Cortex of kidney (tissue), 1 donor: ENCODE results near the gene MRPL34.
"Not testable (repeated sequence)": the region's sequence is repeated elsewhere in the genome, so short reads cannot be mapped to it uniquely, and the experiment has no call there.

Experiments
- DNase-seq: peaks from one replicate; lab custom pipeline; 2025; lab: John Stamatoyannopoulos, UW

The MRPL34 gene

GRCh38 chr19:17285415-17286135, 20.1 kb upstream of the MRPL34 start:
- no peak for DNase-seq

GRCh38 chr19:17286263-17286662, 19.4 kb upstream of the MRPL34 start:
- DNase-seq: no peak

- DNase-seq: no peak
Observed at GRCh38 chr19:17286752-17287151, 18.9 kb upstream of the MRPL34 start.

GRCh38 chr19:17289489-17289888, 16.2 kb upstream of the MRPL34 start:
- no peak for DNase-seq

GRCh38 chr19:17292301-17293074, 13.2 kb upstream of the MRPL34 start:
- DNase-seq: no peak

- DNase-seq: no peak
Observed at GRCh38 chr19:17293605-17294004, 12.1 kb upstream of the MRPL34 start.

GRCh38 chr19:17294051-17294891, 11.4 kb upstream of the MRPL34 start:
- DNase-seq: no peak

- DNase-seq: not testable (repeated sequence)
Observed at GRCh38 chr19:17295551-17295950, 10.1 kb upstream of the MRPL34 start.

- no peak for DNase-seq
Observed at GRCh38 chr19:17296273-17296672, 9.4 kb upstream of the MRPL34 start.

- DNase-seq: no peak
Observed at GRCh38 chr19:17296976-17297375, 8.7 kb upstream of the MRPL34 start.

- no peak for DNase-seq
Observed at GRCh38 chr19:17300992-17301619, 4.6 kb upstream of the MRPL34 start.

- no peak for DNase-seq
Observed at GRCh38 chr19:17302391-17303166, 3.1 kb upstream of the MRPL34 start.

- no peak for DNase-seq
Observed at GRCh38 chr19:17303167-17303939, 2.3 kb upstream of the MRPL34 start, which contains the start of gene ABHD8. Gene ABHD8, minus strand, starts transcription at chr19:17303425. Its CDS starts 1,809 bp downstream, at chr19:17301616.

- DNase-seq: no peak
Observed at GRCh38 chr19:17303940-17304267, 1.8 kb upstream of the MRPL34 start.

GRCh38 chr19:17304386-17305215, 1.1 kb upstream of the MRPL34 start:
- DNase-seq: no peak

GRCh38 chr19:17305216-17305516, 506 bp upstream of the MRPL34 start:
- no peak for DNase-seq

GRCh38 chr19:17306285-17306714, 628 bp downstream of the MRPL34 start:
- no peak for DNase-seq

- DNase-seq: no peak
Observed at GRCh38 chr19:17307876-17308377, 2.3 kb downstream of the MRPL34 start.

- DNase-seq: no peak
Observed at GRCh38 chr19:17309198-17309964, 3.7 kb downstream of the MRPL34 start, which contains the start of gene DDA1. Gene DDA1, plus strand, starts transcription at chr19:17309563. Its CDS starts 92 bp downstream, at chr19:17309655.
